GM21825 (cell line): ENCODE data around the gene BARX1.
"Not testable (repeated sequence)": the region's sequence is repeated elsewhere in the genome, so short reads cannot be mapped to it uniquely, and the experiment has no call there.

Source experiments
- ATAC-seq: cut with Tn5 transposase; IDR thresholded peaks from one replicate; pipeline ENCODE4 v1.9.1; 2021; ENCODE audit warnings: mild to moderate bottlenecking, moderate library complexity; ENCODE audit not compliant: unreplicated experiment

BARX1 gene

GRCh38 chr9:93952784-93953495 is 2.2 kb downstream of the BARX1 start:
- no peak for ATAC-seq

DNA sequence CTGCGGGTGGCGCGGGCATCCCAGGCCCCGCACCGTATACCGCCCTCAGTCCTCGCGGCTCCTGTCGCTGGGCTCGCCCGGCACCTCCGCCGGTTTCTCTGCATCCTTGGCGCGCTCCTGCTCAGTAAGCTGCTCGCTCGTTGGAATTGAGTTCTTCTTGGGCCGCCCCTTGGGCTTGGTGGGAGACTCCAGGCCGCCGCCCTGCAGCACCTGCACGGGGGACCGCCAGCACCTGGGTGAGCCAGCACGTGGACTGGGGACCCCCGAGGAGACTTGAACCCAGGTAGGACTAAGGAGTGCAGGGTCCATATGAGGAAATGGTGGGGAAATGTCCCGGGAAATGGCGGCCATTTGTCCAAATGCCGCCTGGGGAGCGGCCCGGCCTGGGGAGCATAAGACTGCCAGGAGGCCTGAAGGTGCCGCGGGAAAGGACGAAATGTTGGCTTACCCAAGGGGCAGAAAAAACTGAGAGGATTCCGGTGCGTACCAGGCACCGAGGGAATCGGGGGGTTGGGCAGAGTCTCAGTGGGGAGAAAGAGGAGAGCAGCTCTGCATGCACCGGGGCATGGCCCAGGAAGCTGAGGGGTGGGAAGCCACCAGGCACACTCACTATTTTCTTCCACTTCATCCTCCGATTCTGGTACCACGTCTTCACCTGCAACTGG is 2.9 kb downstream of the BARX1 start:
- no peak for ATAC-seq

- no peak for ATAC-seq
Observed at GRCh38 chr9:93951655-93952118, 3.5 kb downstream of the BARX1 start.

- ATAC-seq = no peak
Observed at GRCh38 chr9:93950619-93951601, 4.2 kb downstream of the BARX1 start.

DNA sequence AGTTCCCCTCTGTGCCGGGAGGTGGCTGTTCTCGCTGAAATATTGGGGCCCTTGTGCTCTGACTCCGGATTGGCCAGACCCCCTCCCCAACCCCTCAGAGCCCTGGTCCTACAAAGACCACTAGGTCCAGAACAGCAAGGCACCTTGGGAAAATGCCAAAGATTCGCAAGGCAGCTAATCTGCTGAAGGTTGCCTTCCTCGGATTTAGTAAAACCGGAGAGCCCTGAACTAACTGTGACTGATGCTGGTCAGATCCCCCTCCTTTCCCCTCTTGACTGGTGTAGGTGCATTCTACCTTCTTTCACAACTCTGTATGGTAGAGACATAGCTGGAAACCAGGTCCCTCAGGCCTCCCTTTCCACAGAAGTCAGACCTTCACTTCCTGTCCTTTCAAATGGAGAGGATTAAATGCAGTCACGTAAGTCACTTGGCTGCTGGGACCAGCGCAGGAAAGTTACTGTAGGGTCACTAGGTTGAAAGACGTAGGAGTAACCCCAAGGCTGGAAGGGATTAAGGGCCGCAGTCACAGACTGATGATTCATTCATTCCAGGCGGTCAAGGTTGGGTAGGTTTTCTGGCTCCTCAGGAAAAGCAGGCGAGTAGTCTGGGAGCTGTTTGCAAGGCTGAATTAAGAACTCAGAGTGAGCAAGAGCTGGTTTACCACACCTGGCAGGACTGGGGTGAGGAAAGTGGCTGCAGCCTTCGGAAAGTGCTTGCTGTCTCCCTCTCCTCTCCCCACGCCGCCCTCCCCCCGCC is 5.3 kb downstream of the BARX1 start:
- ATAC-seq = no peak

- ATAC-seq = no peak
Observed at GRCh38 chr9:93949073-93949693, 6.0 kb downstream of the BARX1 start.

DNA sequence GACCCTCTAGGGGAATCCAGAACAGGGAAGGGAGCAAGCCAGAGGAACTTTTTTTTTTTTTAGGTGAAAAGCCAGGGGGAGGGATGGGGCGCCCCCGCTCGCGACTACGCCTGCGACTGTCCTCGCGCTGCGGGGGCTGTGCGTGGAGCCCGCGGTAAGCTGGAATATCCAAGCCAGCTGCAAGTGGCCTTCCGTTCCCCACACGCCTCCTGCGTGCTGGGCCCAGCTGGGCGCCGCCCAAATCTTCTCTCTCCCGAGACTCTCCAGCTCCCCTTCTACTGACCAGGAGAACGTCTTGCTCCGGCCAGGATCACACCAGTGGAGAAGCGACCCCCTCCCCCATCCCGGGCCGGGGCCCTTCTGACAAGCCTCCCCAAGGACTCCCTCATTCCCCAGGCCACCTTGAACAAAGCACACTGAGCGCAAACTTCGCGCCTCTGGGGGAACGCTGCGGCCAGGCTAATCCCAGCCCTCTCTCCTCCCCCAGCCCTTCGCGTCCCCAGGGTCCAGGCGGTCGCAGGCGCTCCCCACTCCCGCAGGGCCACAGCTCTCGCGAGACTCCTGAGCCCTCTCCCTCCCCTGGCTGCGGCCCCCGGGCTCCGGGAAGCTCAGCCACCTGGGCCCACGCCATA is 6.6 kb downstream of the BARX1 start:
- ATAC-seq = no peak

DNA sequence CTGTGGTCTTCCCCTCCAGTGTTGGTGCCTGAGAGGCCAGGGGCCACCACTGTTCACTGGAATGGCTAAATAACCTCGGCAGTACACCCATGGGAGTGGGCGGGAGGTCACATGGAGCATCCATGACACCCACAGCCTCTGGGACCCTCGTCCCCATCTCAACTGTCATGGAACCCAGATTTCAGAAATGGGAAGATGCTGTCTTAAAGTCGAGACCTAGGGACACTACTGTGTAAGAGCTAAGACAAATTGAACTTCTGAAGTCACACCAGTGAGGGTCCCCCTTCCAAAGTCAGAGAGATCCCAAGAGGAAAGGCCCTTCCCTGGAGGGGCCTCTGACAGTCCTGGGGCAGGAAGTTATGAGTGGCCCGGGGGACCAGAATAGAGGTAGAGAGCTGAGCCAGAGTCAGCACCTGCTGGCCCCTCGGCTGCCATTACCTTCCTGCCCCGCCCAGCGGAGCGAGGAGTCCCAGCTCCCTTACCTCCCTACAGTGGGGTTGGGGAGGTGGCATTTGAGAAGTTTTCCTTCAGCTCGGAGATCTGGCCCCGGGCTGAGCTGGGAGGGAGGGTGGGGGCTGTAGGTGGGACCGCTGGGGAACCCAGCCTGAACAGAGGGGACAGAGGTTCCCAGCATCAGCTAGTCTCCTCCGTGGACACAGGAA is 7.6 kb downstream of the BARX1 start:
- no peak for ATAC-seq

DNA sequence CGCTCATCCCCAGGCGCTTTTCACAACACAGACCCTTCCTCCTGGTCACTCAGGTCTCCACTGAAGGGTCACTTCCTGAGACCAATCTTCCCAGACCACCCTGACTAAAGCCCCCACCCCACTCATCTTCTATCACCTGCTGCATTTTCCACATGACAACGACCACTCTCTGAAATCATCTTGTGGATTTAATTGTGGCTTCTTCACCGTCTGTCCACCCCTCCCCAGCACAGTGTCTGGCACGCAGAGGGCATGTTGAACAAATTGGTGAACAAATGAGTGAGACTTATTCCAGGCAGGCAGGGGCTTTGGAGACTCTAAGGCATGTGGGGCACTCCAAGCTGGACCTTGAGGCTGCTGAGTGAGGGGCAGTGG is 8.8 kb downstream of the BARX1 start:
- no peak for ATAC-seq

DNA sequence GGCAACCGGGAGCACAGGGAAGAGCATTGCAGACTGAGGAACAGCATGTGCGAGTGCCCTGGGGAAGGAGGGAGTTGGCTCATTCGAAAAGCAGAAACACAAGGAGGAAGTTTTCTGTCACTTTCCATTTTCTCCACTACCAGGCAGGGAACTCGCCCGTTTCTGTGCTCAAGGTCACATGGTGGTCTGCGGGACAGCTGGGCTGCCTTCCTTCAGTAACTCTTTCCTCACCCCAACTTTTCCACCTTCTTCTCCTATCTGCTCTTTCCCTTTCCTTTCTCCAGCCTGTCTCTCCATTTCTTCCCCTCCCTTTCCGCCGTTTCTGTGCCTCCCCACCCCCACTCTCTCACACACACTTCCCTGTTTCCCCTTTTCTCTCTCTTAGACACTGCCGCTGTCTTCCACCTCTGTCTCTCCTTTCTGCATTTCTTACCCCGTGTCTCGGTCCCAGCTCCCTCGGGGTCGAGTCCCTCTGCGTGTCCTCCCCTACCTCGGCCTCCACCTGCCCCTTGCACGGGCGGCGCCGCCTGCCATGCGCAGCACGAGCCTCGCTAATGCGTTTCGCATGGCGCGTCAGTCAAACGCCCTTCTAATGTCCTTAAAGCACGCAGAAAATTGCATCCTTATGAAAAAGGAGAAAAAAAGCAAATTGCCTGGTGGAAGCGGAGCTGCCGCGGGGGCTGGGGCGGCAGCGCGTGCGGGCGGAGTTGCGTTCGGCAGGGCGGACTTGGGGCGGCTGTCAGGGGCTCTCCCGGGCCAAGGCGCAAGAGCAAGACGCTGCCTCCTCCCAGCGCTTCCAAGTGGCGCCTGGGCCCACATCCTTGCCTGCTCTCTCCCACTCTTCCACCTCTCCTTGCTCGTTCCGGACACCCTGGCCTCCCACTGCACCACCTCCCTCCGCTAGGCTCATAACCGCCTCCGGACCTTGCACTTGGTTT is 9.5 kb downstream of the BARX1 start:
- no peak for ATAC-seq

- ATAC-seq = no peak
Observed at GRCh38 chr9:93944011-93944410, 11.1 kb downstream of the BARX1 start.

GRCh38 chr9:93942161-93942560 is 13.0 kb downstream of the BARX1 start:
- ATAC-seq = no peak

DNA sequence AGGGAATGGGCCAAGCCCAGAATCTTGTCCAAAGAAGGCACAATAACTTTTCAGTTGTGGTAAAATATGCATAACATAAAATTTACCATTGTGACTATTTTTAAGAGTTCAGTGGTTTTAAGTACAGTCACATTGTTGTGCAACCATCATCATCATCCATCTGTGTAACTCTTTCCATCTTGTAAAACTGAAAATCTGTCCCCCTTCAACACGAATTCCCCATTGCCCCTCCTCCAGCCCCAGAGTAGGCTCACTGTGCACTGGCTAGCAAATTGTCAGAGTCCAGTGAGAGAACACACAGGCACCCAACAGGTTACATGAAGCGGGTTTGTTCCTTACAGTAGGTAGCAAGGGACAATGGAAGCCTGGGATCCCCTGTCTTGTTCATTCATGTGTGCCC is 13.7 kb downstream of the BARX1 start:
- no peak for ATAC-seq

DNA sequence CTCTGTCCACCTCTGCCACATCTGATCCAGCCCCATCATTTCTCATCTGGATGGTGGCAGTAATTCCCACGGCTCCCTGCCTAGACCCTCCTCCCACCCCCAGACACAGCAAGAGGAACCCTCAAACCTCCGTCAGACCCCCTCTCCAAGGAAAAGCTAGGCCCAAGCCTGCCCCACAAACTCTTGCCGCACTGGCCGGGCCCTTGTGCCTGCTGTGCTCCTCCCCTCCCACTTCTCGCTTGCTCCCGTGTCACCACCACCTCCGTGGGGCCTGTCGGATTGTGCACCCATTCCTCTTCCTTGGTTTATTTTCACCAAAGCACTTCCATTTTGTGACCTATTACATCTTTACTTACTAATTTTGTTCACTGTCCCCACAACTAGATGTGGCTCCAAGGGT is 14.2 kb downstream of the BARX1 start:
- ATAC-seq = no peak

- ATAC-seq = not testable (repeated sequence)
Observed at GRCh38 chr9:93939589-93939988, 15.6 kb downstream of the BARX1 start.

GRCh38 chr9:93937193-93937592 is 18.0 kb downstream of the BARX1 start:
- ATAC-seq = no peak

- ATAC-seq = no peak
Observed at GRCh38 chr9:93931905-93932304, 23.2 kb downstream of the BARX1 start.

GRCh38 chr9:93930070-93930469 is 25.1 kb downstream of the BARX1 start:
- no peak for ATAC-seq
